ENCODE measurements around the gene CRYBG1. TPM values are rescaled to one million over a fixed set of nuclear protein-coding genes. Genes with fewer than 3 reads are reported as not detected.

Gene CRYBG1
- total and polyA plus RNA-seq, 2 of the 13 experiments (the other 11 are each of a cell fraction or from before 2014, with no cell fraction given) = 10.1 to 21.9 TPM

DNA sequence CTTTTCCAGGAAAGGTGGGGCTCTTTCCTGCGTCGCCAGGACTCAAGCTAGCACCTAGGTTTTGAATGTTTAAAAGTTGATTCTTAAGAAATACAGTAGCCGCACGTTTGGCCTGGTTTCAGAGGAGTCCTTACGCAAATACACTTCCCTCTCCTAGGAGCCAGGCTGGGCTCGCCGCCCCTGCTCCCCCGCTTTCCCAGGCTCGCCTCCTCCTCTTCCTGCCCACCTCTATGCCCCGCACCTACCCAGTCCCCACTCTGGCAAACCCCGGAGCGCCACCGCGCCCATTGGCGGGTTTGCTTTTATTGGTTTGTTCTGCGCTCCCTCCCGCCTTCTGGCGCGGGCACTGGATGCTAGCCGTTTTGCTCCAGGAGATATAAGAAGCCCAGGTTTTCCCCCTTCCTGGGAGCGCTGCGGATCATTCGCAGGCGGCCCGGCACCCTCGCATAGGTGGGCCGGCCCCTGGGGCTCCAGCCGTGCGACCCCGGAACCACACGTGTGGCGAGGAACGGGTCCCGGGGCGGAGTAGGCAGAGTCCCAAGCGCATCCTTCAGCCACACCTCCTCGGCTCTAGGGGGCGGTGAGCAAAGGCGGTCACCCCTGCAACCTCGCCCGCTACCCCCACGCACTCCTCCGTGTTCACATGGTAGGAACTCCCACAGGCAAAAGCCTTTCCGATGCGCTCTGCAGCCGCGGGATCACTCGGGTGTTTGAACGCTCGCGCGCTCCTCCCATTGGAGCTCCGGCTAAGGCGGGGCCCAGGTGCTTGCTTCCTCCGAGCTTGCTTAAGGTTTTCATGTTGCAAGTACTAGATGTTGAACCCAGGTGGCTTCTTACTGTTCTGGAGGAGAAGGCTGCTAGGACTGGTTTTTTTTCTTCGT, 149.8 kb downstream of the CRYBG1 start (continued):
- TF ChIP-seq ARID4A (CRISPR knock-in tag; IDR thresholded peaks at IDR 0.05; ENCODE audit: borderline replicate concordance) = peak; percentile 73; the same call in 1 of the 2 replicates
- no peak for TF ChIP-seq LCORL (IDR thresholded peaks at IDR 0.05)
- TF ChIP-seq LCORL (CRISPR knock-in tag; IDR thresholded peaks at IDR 0.05) = no peak
- peak; percentile 10; the same call in 1 of the 2 replicates for TF ChIP-seq PHF8 (CRISPR knock-in tag; IDR thresholded peaks at IDR 0.05)
- TF ChIP-seq ZNF780A (CRISPR knock-in tag; IDR thresholded peaks at IDR 0.05) = no peak
- TF ChIP-seq ZNF567 (CRISPR knock-in tag; IDR thresholded peaks at IDR 0.05; ENCODE audit: borderline replicate concordance) = no peak
- TF ChIP-seq, protein P1, sequence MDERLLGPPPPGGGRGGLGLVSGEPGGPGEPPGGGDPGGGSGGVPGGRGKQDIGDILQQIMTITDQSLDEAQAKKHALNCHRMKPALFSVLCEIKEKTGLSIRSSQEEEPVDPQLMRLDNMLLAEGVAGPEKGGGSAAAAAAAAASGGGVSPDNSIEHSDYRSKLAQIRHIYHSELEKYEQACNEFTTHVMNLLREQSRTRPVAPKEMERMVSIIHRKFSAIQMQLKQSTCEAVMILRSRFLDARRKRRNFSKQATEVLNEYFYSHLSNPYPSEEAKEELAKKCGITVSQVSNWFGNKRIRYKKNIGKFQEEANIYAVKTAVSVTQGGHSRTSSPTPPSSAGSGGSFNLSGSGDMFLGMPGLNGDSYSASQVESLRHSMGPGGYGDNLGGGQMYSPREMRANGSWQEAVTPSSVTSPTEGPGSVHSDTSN (CRISPR knock-in tag; IDR thresholded peaks at IDR 0.05) = no peak
- TF ChIP-seq ZSCAN5A (CRISPR knock-in tag; IDR thresholded peaks at IDR 0.05; ENCODE audit: borderline replicate concordance) = no peak
- TF ChIP-seq MATR3 (CRISPR knock-in tag; IDR thresholded peaks at IDR 0.05) = no peak
- TF ChIP-seq, protein P2, sequence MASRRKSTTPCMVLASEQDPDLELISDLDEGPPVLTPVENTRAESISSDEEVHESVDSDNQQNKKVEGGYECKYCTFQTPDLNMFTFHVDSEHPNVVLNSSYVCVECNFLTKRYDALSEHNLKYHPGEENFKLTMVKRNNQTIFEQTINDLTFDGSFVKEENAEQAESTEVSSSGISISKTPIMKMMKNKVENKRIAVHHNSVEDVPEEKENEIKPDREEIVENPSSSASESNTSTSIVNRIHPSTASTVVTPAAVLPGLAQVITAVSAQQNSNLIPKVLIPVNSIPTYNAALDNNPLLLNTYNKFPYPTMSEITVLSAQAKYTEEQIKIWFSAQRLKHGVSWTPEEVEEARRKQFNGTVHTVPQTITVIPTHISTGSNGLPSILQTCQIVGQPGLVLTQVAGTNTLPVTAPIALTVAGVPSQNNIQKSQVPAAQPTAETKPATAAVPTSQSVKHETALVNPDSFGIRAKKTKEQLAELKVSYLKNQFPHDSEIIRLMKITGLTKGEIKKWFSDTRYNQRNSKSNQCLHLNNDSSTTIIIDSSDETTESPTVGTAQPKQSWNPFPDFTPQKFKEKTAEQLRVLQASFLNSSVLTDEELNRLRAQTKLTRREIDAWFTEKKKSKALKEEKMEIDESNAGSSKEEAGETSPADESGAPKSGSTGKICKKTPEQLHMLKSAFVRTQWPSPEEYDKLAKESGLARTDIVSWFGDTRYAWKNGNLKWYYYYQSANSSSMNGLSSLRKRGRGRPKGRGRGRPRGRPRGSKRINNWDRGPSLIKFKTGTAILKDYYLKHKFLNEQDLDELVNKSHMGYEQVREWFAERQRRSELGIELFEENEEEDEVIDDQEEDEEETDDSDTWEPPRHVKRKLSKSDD (CRISPR knock-in tag; IDR thresholded peaks at IDR 0.05; ENCODE audit: low read depth) = no peak
- no peak for TF ChIP-seq KDM2A (CRISPR knock-in tag; IDR thresholded peaks at IDR 0.05; ENCODE audit: borderline replicate concordance, low read depth)
- TF ChIP-seq EP300 (IDR thresholded peaks at IDR 0.05; ENCODE audit: low read depth in 2 of 2, low read length in 2 of 2) = no peak
- no peak for TF ChIP-seq EP300 (CRISPR knock-in tag; IDR thresholded peaks at IDR 0.05; ENCODE audit: borderline replicate concordance)
- TF ChIP-seq, protein P3, sequence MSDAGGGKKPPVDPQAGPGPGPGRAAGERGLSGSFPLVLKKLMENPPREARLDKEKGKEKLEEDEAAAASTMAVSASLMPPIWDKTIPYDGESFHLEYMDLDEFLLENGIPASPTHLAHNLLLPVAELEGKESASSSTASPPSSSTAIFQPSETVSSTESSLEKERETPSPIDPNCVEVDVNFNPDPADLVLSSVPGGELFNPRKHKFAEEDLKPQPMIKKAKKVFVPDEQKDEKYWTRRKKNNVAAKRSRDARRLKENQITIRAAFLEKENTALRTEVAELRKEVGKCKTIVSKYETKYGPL (CRISPR knock-in tag; IDR thresholded peaks at IDR 0.05) = no peak
- no peak for TF ChIP-seq KLF6 (CRISPR knock-in tag; IDR thresholded peaks at IDR 0.05)
- no peak for TF ChIP-seq TBX3 (IDR thresholded peaks at IDR 0.05; ENCODE audit: borderline replicate concordance)
- no peak for TF ChIP-seq HNF4G (IDR thresholded peaks at IDR 0.05; ENCODE audit: borderline replicate concordance, low read depth, low read length)
- TF ChIP-seq HNF4G (CRISPR knock-in tag; IDR thresholded peaks at IDR 0.05; ENCODE audit: borderline replicate concordance, low read depth) = no peak
- no peak for TF ChIP-seq ZNF24 (IDR thresholded peaks at IDR 0.05)
